ENCODE measurements around the gene S100A9.

GRCh38 chr1:153352523-153352922 lies 5.1 kb upstream of the S100A9 start:
- TF ChIP-seq CTCF (IDR thresholded peaks at IDR 0.05) (peak; percentile 98), ZFX (IDR thresholded peaks at IDR 0.05; ENCODE audit: borderline replicate concordance) (no peak)
